ENCODE data around the gene WDCP. TPM values are rescaled to one million over a fixed set of nuclear protein-coding genes. Genes with fewer than 3 reads are reported as not detected.

Gene WDCP
- total RNA-seq, 1 experiment from 2014 or later = 20.0 TPM

DNA sequence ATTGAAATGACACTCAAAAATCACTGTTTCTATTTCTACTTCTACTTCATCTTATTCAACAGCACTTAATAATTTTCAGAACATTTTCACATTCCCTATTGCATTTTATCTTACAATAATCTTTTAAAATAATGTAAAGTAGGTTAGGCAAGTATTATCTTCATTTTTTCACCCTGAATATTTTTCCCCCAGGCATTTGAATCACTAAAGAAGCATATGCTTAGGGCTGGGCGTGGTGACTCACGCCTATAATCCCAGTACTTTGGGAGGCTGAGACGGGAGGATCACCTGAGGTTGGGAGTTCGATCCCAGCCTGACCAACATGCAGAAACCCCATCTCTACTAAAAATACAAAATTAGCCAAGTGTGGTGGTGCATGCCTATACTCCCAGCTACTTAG lies 6.7 kb downstream of the WDCP start:
- ChIA-PET POLR2A (no interaction called here), CTCF (no interaction called here)
- Histone ChIP-seq H3K27ac (ENCODE audit: low read length) (no peak overlapping the region), H3K27me3 (ENCODE audit: control insufficient read depth, insufficient read depth, low read length) (no peaks in the 10 kb centered on the region), H3K4me3 (ENCODE audit: low read depth in 2 of 2, low read length in 2 of 2) (no peak overlapping the region), H3K9me3 (ENCODE audit: control insufficient read depth, insufficient read depth, low read depth, low read length) (no peaks in the 10 kb centered on the region), H3K4me1 (ENCODE audit: control insufficient read depth, insufficient read depth, low read length) (no peaks in the 10 kb centered on the region), H3K36me3 (ENCODE audit: control insufficient read depth, insufficient read depth, low read length) (0 out of 2 replicates have a peak, but pooled peaks cover 6% of the 10 kb centered on the region)
- in situ Hi-C loops (cut with HindIII; ENCODE audit: low pct_unique_long_range_greater_than_20kb, low sequenced_read_pairs) = no loop called here
- ATAC-seq = no peak
- intact Hi-C loops (cut with micrococcal nuclease; ENCODE audit: unreplicated experiment) = loop anchor here (10.0 kb wide), 1 partner anchor 116 kb away; the partner anchor contains the start of gene ATAD2B
- no peak for DNase-seq (ENCODE audit: low read depth, low spot score)
- BruUV-seq (replicated peaks) = no TSS peak
- TF ChIP-seq TCF7L2 (IDR thresholded peaks at IDR 0.05; ENCODE audit: low read depth, low read length) (no peak), SIN3A (IDR thresholded peaks at IDR 0.05; ENCODE audit: borderline replicate concordance, insufficient read depth, low read depth, low read length) (no peak), POLR2AphosphoS5 (IDR thresholded peaks at IDR 0.05; ENCODE audit: low read depth, low read length) (no peak)
- TF ChIP-seq, protein P1, sequence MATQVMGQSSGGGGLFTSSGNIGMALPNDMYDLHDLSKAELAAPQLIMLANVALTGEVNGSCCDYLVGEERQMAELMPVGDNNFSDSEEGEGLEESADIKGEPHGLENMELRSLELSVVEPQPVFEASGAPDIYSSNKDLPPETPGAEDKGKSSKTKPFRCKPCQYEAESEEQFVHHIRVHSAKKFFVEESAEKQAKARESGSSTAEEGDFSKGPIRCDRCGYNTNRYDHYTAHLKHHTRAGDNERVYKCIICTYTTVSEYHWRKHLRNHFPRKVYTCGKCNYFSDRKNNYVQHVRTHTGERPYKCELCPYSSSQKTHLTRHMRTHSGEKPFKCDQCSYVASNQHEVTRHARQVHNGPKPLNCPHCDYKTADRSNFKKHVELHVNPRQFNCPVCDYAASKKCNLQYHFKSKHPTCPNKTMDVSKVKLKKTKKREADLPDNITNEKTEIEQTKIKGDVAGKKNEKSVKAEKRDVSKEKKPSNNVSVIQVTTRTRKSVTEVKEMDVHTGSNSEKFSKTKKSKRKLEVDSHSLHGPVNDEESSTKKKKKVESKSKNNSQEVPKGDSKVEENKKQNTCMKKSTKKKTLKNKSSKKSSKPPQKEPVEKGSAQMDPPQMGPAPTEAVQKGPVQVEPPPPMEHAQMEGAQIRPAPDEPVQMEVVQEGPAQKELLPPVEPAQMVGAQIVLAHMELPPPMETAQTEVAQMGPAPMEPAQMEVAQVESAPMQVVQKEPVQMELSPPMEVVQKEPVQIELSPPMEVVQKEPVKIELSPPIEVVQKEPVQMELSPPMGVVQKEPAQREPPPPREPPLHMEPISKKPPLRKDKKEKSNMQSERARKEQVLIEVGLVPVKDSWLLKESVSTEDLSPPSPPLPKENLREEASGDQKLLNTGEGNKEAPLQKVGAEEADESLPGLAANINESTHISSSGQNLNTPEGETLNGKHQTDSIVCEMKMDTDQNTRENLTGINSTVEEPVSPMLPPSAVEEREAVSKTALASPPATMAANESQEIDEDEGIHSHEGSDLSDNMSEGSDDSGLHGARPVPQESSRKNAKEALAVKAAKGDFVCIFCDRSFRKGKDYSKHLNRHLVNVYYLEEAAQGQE (IDR thresholded peaks at IDR 0.05; ENCODE audit: insufficient read depth in 1 of 2, low read depth in 2 of 2, low read length in 1 of 2) = no peak
- TF ChIP-seq, protein P2, sequence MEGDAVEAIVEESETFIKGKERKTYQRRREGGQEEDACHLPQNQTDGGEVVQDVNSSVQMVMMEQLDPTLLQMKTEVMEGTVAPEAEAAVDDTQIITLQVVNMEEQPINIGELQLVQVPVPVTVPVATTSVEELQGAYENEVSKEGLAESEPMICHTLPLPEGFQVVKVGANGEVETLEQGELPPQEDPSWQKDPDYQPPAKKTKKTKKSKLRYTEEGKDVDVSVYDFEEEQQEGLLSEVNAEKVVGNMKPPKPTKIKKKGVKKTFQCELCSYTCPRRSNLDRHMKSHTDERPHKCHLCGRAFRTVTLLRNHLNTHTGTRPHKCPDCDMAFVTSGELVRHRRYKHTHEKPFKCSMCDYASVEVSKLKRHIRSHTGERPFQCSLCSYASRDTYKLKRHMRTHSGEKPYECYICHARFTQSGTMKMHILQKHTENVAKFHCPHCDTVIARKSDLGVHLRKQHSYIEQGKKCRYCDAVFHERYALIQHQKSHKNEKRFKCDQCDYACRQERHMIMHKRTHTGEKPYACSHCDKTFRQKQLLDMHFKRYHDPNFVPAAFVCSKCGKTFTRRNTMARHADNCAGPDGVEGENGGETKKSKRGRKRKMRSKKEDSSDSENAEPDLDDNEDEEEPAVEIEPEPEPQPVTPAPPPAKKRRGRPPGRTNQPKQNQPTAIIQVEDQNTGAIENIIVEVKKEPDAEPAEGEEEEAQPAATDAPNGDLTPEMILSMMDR (IDR thresholded peaks at IDR 0.05) = no peak

DNA sequence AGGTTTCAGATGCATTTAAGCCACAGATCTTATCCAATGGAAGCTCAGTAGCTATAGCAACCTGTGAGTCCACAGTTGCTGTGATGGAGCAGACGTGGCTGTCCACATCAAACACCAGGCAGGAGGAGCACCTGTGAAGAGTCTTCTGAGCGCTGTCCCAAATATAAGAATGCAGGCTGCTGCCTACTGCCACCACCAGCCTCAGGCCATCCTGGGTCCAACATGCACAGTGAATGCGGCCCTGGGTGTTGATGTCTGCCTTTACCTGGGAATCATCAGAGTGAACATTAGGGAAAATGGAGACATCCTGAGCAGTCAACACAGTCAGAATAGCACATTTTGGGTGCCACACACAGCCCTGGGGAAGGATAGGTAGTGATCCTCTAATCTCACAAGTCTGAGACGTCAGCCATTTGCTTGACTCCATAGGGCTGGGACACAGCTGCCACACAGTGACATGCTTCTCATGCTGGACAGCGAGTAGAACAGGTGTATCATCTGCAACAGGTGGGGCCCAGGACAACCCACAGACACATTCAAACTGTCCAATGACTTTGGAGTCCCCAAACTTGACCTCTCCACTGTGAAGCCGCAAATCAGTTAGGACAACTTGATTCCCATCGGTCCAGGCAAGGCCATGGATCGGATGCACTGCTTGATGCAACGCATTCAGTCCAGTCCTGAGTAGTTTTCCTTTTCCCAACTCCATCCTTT lies 8.2 kb downstream of the WDCP start:
- CTCF ChIA-PET = no interaction called here

More for the DNA sequence above, 8.2 kb downstream of the WDCP start:
- intact Hi-C loops (cut with micrococcal nuclease; ENCODE audit: unreplicated experiment) = no loop called here
- no peak for TF ChIP-seq TCF7L2 (IDR thresholded peaks at IDR 0.05; ENCODE audit: low read depth, low read length)
- TF ChIP-seq, protein P2 (IDR thresholded peaks at IDR 0.05) = no peak
- TF ChIP-seq POLR2AphosphoS5 (IDR thresholded peaks at IDR 0.05; ENCODE audit: low read depth, low read length) = no peak
- DNase-seq (ENCODE audit: low read depth, low spot score) (no peak), ATAC-seq (peak; percentile 48)
- Histone ChIP-seq H3K27me3 (ENCODE audit: control insufficient read depth, insufficient read depth, low read length) (no peaks in the 10 kb centered on the region), H3K4me3 (ENCODE audit: low read depth in 2 of 2, low read length in 2 of 2) (no peak overlapping the region), H3K9me3 (ENCODE audit: control insufficient read depth, insufficient read depth, low read depth, low read length) (no peaks in the 10 kb centered on the region), H3K27ac (ENCODE audit: low read length) (no peak overlapping the region), H3K36me3 (ENCODE audit: control insufficient read depth, insufficient read depth, low read length) (0 out of 2 replicates have a peak, but pooled peaks cover 6% of the 10 kb centered on the region), H3K4me1 (ENCODE audit: control insufficient read depth, insufficient read depth, low read length) (no peaks in the 10 kb centered on the region)
- POLR2A ChIA-PET = no interaction called here
- no TSS peak for BruUV-seq (replicated peaks)
- in situ Hi-C loops (cut with HindIII; ENCODE audit: low pct_unique_long_range_greater_than_20kb, low sequenced_read_pairs) = no loop called here

Data from Panc1 (cell line).